WTC11 (cell line): ENCODE results near the gene ISG20L2. TPM values are rescaled to one million over a fixed set of nuclear protein-coding genes. Genes with fewer than 3 reads are reported as not detected.

ENCODE experiments used
- ATF1 ChIP-seq: sonication (generic); formaldehyde crosslinking; IDR thresholded peaks from 2 replicates; pipeline ENCODE4 v1.8.1; 2023; ENCODE audit warnings: mild to moderate bottlenecking, moderate library complexity, missing genetic modification reagents
- CDX4 ChIP-seq: fragments of 250-450 bp; sonication (Bioruptor Pico); IDR thresholded peaks from 2 replicates; pipeline ENCODE4 v1.9.0; 2021; ENCODE audit warnings: moderate library complexity, mild to moderate bottlenecking, inconsistent platforms, borderline replicate concordance
- FOXK1 ChIP-seq: sonication (generic); formaldehyde crosslinking; IDR thresholded peaks from 2 replicates; pipeline ENCODE4 v1.8.0; 2022; ENCODE audit warnings: mild to moderate bottlenecking, moderate library complexity, missing genetic modification reagents
- FOXP4 ChIP-seq: sonication (generic); formaldehyde crosslinking; IDR thresholded peaks from 2 replicates; pipeline ENCODE4 v1.8.0; 2022; ENCODE audit warnings: mild to moderate bottlenecking, missing genetic modification reagents
- GTF2I ChIP-seq: fragments of 250-450 bp; sonication (Bioruptor Pico); conservative IDR thresholded peaks from 2 replicates; pipeline ENCODE4 v1.4.0; 2021; ENCODE audit warnings: mild to moderate bottlenecking
- JUN ChIP-seq: sonication (generic); formaldehyde crosslinking; IDR thresholded peaks from 2 replicates; pipeline ENCODE4 v1.8.0; 2023; ENCODE audit warnings: mild to moderate bottlenecking, missing genetic modification reagents
- MYBL2 ChIP-seq: sonication (generic); formaldehyde crosslinking; IDR thresholded peaks from 2 replicates; pipeline ENCODE4 v1.8.1; 2023; ENCODE audit warnings: mild to moderate bottlenecking, moderate library complexity, missing genetic modification reagents
- NFATC4 ChIP-seq: fragments of 250-450 bp; sonication (Bioruptor Pico); IDR thresholded peaks from 2 replicates; pipeline ENCODE4 v1.9.0; 2021; ENCODE audit warnings: mild to moderate bottlenecking
- NFYB ChIP-seq: sonication (generic); formaldehyde crosslinking; conservative IDR thresholded peaks from 2 replicates; pipeline ENCODE4 v1.8.0; 2022; ENCODE audit warnings: low read depth, missing genetic modification reagents
- PREB ChIP-seq: sonication (generic); formaldehyde crosslinking; IDR thresholded peaks from 2 replicates; pipeline ENCODE4 v1.8.1; 2022; ENCODE audit warnings: mild to moderate bottlenecking, missing genetic modification reagents, moderate library complexity, borderline replicate concordance
- TP53 ChIP-seq: sonication (generic); formaldehyde crosslinking; IDR thresholded peaks from 2 replicates; pipeline ENCODE4 v1.8.1; 2023; ENCODE audit warnings: mild to moderate bottlenecking, missing genetic modification reagents
- ZNF219 ChIP-seq: sonication (generic); formaldehyde crosslinking; IDR thresholded peaks from 2 replicates; pipeline ENCODE4 v1.8.0; 2023; ENCODE audit warnings: missing genetic modification reagents, mild to moderate bottlenecking, borderline replicate concordance
- ZNF317 ChIP-seq: sonication (generic); formaldehyde crosslinking; IDR thresholded peaks from 2 replicates; pipeline ENCODE4 v1.8.1; 2023; ENCODE audit warnings: low read depth, mild to moderate bottlenecking, moderate library complexity, missing genetic modification reagents, borderline replicate concordance
- ZNF425 ChIP-seq: fragments of 250-450 bp; sonication (Bioruptor Pico); conservative IDR thresholded peaks from 2 replicates; pipeline ENCODE4 v1.9.0; 2021; ENCODE audit warnings: mild to moderate bottlenecking
- total RNA-seq: library from RNA; stranded (reverse); gene quantifications from 3 replicates; pipeline ENCODE4 v1.2.3, GENCODE V29; 2021
- TF ChIP-seq, protein P1 (sequence below): sonication (generic); formaldehyde crosslinking; conservative IDR thresholded peaks from 2 replicates; pipeline ENCODE4 v1.8.1; 2023; ENCODE audit warnings: mild to moderate bottlenecking, low read depth, missing genetic modification reagents, moderate library complexity
- TF ChIP-seq, protein P2 (sequence below): sonication (generic); formaldehyde crosslinking; IDR thresholded peaks from 2 replicates; pipeline ENCODE4 v1.8.1; 2022; ENCODE audit warnings: low read depth, missing genetic modification reagents, borderline replicate concordance
- TF ChIP-seq, protein P3 (sequence below): fragments of 250-450 bp; sonication (Bioruptor Pico); IDR thresholded peaks from 2 replicates; pipeline ENCODE4 v1.9.0; 2021; ENCODE audit warnings: mild to moderate bottlenecking
- TF ChIP-seq, protein P4 (sequence below): fragments of 250-450 bp; sonication (Bioruptor Pico); IDR thresholded peaks from 2 replicates; pipeline ENCODE4 v2.1.2; 2022; ENCODE audit warnings: mild to moderate bottlenecking, moderate library complexity
- TF ChIP-seq, protein P5 (sequence below): sonication (generic); formaldehyde crosslinking; IDR thresholded peaks from 2 replicates; pipeline ENCODE4 v1.8.0; 2023; ENCODE audit warnings: missing genetic modification reagents
- TF ChIP-seq, protein P6 (sequence below): sonication (generic); formaldehyde crosslinking; IDR thresholded peaks from 2 replicates; pipeline ENCODE4 v1.8.0; 2022; ENCODE audit warnings: mild to moderate bottlenecking, missing genetic modification reagents
- TF ChIP-seq, protein P7 (sequence below): sonication (generic); formaldehyde crosslinking; IDR thresholded peaks from 2 replicates; pipeline ENCODE4 v1.8.1; 2023; ENCODE audit warnings: mild to moderate bottlenecking, moderate library complexity, missing genetic modification reagents

The ISG20L2 gene
- total RNA-seq, 1 experiment from 2014 or later: 43.8 TPM

GRCh38 chr1:156746728-156747631 is 18.4 kb upstream of the ISG20L2 start (continued):
- TF ChIP-seq CDX4 (CRISPR knock-in tag) (no peak), FOXK1 (CRISPR knock-in tag) (peak; percentile 55; the same call in 1 of the 2 replicates), FOXP4 (CRISPR knock-in tag) (peak; percentile 27; the same call in 1 of the 2 replicates), NFYB (CRISPR knock-in tag) (no peak), ZNF425 (CRISPR knock-in tag) (no peak), GTF2I (CRISPR knock-in tag) (no peak), PREB (no peak), MYBL2 (CRISPR knock-in tag) (no peak), ZNF317 (CRISPR knock-in tag) (no peak), NFATC4 (CRISPR knock-in tag) (no peak), TP53 (no peak), ATF1 (CRISPR knock-in tag) (no peak), JUN (CRISPR knock-in tag) (no peak), ZNF219 (CRISPR knock-in tag) (no peak)
- TF ChIP-seq, protein P1, sequence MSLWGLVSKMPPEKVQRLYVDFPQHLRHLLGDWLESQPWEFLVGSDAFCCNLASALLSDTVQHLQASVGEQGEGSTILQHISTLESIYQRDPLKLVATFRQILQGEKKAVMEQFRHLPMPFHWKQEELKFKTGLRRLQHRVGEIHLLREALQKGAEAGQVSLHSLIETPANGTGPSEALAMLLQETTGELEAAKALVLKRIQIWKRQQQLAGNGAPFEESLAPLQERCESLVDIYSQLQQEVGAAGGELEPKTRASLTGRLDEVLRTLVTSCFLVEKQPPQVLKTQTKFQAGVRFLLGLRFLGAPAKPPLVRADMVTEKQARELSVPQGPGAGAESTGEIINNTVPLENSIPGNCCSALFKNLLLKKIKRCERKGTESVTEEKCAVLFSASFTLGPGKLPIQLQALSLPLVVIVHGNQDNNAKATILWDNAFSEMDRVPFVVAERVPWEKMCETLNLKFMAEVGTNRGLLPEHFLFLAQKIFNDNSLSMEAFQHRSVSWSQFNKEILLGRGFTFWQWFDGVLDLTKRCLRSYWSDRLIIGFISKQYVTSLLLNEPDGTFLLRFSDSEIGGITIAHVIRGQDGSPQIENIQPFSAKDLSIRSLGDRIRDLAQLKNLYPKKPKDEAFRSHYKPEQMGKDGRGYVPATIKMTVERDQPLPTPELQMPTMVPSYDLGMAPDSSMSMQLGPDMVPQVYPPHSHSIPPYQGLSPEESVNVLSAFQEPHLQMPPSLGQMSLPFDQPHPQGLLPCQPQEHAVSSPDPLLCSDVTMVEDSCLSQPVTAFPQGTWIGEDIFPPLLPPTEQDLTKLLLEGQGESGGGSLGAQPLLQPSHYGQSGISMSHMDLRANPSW (CRISPR knock-in tag): no peak
- TF ChIP-seq, protein P2, sequence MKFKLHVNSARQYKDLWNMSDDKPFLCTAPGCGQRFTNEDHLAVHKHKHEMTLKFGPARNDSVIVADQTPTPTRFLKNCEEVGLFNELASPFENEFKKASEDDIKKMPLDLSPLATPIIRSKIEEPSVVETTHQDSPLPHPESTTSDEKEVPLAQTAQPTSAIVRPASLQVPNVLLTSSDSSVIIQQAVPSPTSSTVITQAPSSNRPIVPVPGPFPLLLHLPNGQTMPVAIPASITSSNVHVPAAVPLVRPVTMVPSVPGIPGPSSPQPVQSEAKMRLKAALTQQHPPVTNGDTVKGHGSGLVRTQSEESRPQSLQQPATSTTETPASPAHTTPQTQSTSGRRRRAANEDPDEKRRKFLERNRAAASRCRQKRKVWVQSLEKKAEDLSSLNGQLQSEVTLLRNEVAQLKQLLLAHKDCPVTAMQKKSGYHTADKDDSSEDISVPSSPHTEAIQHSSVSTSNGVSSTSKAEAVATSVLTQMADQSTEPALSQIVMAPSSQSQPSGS (CRISPR knock-in tag): no peak
- TF ChIP-seq, protein P3, sequence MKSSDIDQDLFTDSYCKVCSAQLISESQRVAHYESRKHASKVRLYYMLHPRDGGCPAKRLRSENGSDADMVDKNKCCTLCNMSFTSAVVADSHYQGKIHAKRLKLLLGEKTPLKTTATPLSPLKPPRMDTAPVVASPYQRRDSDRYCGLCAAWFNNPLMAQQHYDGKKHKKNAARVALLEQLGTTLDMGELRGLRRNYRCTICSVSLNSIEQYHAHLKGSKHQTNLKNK: no peak
- TF ChIP-seq, protein P4, sequence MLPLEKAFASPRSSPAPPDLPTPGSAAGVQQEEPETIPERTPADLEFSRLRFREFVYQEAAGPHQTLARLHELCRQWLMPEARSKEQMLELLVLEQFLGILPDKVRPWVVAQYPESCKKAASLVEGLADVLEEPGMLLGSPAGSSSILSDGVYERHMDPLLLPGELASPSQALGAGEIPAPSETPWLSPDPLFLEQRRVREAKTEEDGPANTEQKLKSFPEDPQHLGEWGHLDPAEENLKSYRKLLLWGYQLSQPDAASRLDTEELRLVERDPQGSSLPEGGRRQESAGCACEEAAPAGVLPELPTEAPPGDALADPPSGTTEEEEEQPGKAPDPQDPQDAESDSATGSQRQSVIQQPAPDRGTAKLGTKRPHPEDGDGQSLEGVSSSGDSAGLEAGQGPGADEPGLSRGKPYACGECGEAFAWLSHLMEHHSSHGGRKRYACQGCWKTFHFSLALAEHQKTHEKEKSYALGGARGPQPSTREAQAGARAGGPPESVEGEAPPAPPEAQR (CRISPR knock-in tag): no peak
- TF ChIP-seq, protein P5, sequence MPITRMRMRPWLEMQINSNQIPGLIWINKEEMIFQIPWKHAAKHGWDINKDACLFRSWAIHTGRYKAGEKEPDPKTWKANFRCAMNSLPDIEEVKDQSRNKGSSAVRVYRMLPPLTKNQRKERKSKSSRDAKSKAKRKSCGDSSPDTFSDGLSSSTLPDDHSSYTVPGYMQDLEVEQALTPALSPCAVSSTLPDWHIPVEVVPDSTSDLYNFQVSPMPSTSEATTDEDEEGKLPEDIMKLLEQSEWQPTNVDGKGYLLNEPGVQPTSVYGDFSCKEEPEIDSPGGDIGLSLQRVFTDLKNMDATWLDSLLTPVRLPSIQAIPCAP: no peak
- TF ChIP-seq, protein P6, sequence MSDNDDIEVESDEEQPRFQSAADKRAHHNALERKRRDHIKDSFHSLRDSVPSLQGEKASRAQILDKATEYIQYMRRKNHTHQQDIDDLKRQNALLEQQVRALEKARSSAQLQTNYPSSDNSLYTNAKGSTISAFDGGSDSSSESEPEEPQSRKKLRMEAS (CRISPR knock-in tag): no peak
- TF ChIP-seq, protein P7, sequence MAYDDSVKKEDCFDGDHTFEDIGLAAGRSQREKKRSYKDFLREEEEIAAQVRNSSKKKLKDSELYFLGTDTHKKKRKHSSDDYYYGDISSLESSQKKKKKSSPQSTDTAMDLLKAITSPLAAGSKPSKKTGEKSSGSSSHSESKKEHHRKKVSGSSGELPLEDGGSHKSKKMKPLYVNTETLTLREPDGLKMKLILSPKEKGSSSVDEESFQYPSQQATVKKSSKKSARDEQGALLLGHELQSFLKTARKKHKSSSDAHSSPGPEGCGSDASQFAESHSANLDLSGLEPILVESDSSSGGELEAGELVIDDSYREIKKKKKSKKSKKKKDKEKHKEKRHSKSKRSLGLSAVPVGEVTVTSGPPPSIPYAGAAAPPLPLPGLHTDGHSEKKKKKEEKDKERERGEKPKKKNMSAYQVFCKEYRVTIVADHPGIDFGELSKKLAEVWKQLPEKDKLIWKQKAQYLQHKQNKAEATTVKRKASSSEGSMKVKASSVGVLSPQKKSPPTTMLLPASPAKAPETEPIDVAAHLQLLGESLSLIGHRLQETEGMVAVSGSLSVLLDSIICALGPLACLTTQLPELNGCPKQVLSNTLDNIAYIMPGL (CRISPR knock-in tag): no peak
